Transverse colon (tissue), 4 donors: ENCODE results near the gene FBXL19. TPM values are rescaled to one million over a fixed set of nuclear protein-coding genes. Genes with fewer than 3 reads are reported as not detected.

Source experiments
- DNase-seq: peaks from one replicate; pipeline ENCODE4 v3.0.0-alpha.2; 2019
- H3K27ac ChIP-seq, 4 donors: fragments of 200-600 bp; sonication (generic); 2 replicates each; pipeline ENCODE4 v1.5.1; 2016 to 2018; ENCODE audit warnings: inconsistent platforms in 4 of 4
- H3K27me3 ChIP-seq: fragments of 200-600 bp; sonication (generic); 2 replicates; pipeline ENCODE4 v1.5.1; 2017; ENCODE audit warnings: inconsistent platforms
- H3K36me3 ChIP-seq, 4 donors: fragments of 200-600 bp; sonication (generic); 2 replicates each; pipeline ENCODE4 v1.5.1; 2017 to 2019; ENCODE audit warnings: inconsistent platforms in 4 of 4
- H3K4me1 ChIP-seq, 4 donors: fragments of 200-600 bp; sonication (generic); 2 replicates each; pipeline ENCODE4 v1.5.1; 2017 to 2020; ENCODE audit warnings: inconsistent platforms in 4 of 4
- H3K4me3 ChIP-seq, 4 donors: fragments of 200-600 bp; sonication (generic); 1 replicate in 1 of 4; 2 replicates in 3 of 4; pipeline versions ENCODE4 v1.5.1 to v1.6.1; 2017 to 2019; ENCODE audit warnings: inconsistent platforms in 4 of 4
- H3K9me3 ChIP-seq, 2 donors: fragments of 200-600 bp; sonication (generic); 2 replicates each; pipeline ENCODE4 v1.5.1; 2017 to 2019; ENCODE audit warnings: inconsistent platforms in 2 of 2
- EP300 ChIP-seq: sonication (generic); formaldehyde crosslinking; IDR thresholded peaks from one replicate; pipeline ENCODE4 v1.6.1; 2017; ENCODE audit warnings: antibody characterized with exemption, low read depth
- POLR2A ChIP-seq: fragments of 450-650 bp; IDR thresholded peaks from one replicate; pipeline ENCODE4 v1.6.1; 2016; ENCODE audit warnings: antibody characterized with exemption, mild to moderate bottlenecking, moderate library complexity
- POLR2AphosphoS5 ChIP-seq, 3 donors: sonication (generic); formaldehyde crosslinking; IDR thresholded peaks; one replicate each; pipeline ENCODE4 v1.6.1; 2016; ENCODE audit warnings: antibody characterized with exemption in 3 of 3
- WGBS, 2 donors: methylation state at CpG; one replicate each; pipeline ENCODE4 v1.1.5; 2018; ENCODE audit warnings: low coverage in 1 of 2; 5-methylcytosine and 5-hydroxymethylcytosine counted together
- in situ Hi-C, 4 donors: fragments of 200-750 bp; cut with MboI; loops; one replicate each; pipeline versions ENCODE4 v1.15.0 to v1.15.1; 2017; ENCODE audit warnings: low sequenced_read_pairs in 3 of 4, low pct_ligation_motif_present in 1 of 4, low pct_unique_long_range_greater_than_20kb in 1 of 4
- intact Hi-C: fragments of 100-400 bp; cut with DNase I; formaldehyde crosslinking; loops from one replicate; pipeline ENCODE4 v1.15.1; 2023; ENCODE audit warnings: low total_unique reads
- total RNA-seq, 4 donors: library from RNA; depleted of rRNA; stranded (reverse); fragments of >200 nt; gene quantifications; one replicate each; pipeline ENCODE4 v1.1.0, GENCODE V29; 2016
- TF ChIP-seq, protein P1 (sequence below), 5 experiments: fragments of 200-600 bp in 3 of 5; fragments of 450-650 bp in 2 of 5; sonication (generic) in 3 of 5; IDR thresholded peaks; 1 replicate in 2 of 5; 2 replicates in 3 of 5; pipeline ENCODE4 v1.5.1; 2016 to 2017; ENCODE audit warnings: antibody characterized with exemption in 5 of 5, inconsistent platforms in 3 of 5, mild to moderate bottlenecking in 2 of 5, moderate library complexity in 1 of 5

The FBXL19 gene
- total RNA-seq, 4 donors from 2014 or later: 19.3 to 45.3 (median 20.3) TPM

DNA sequence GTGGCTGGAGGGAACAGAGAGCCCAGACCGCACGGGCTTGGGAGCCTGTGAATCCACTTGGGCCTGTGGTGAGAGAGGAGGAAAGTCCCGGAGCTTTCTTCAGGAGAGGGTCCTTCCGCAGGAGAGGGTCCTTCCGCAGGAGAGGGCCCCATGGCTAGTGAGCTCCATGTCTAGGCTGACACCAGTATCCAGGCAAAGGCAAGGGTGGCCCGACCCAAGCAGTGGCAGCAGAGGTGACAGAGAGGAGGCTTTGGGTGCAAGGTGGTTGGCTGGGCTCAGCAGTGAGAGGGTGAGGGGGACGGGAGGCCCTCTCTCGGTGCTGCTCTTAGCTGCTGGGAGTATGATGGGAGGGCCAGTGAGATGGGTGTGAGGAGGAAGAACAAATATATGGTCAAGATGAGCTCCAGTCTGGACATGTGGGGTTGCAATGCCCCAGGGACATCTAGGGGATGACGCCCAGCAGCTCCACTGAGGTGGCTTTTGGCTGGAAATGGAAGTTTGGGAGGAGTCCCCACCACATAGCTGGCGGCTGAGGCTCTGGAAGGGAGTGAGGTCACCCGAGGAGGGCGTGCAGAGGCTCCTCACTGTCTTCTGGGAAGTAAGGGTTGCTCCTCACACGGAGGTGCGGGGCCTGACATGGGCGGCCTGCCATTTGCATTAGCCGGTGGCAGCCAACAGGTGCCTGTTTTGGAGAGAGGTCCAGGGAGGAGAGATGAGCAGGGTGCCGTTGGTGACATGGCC lies 59.3 kb downstream of the FBXL19 start:
- H3K27ac ChIP-seq: no peak overlapping the region
- intact Hi-C loops: no loop called here
- H3K36me3 ChIP-seq: peaks cover 0 to 17% (median 8%) of the 10 kb centered on the region in 4 donors
- no peaks in the 10 kb centered on the region for H3K27me3 ChIP-seq
- in situ Hi-C loops: loop anchor here (10.0 to 25.0 kb wide), 6 partner anchors 112 to 882 kb away; partner anchors contain the start of genes COX6A2 (in 2 of the 4), ZNF267 (in 2 of the 4), ZNF843 (in 2 of the 4) and ARMC5 (in 1 of the 4)
- H3K9me3 ChIP-seq: no peaks in the 10 kb centered on the region
- H3K4me3 ChIP-seq: no peak overlapping the region
- WGBS, 2 donors: 85 to 97% methylated on average over 6 to 17 of the region's 17 CpGs
- TF ChIP-seq POLR2A (no peak), POLR2AphosphoS5 (IDR thresholded peaks at IDR 0.05) (no peak), EP300 (no peak)
- TF ChIP-seq, protein P1, sequence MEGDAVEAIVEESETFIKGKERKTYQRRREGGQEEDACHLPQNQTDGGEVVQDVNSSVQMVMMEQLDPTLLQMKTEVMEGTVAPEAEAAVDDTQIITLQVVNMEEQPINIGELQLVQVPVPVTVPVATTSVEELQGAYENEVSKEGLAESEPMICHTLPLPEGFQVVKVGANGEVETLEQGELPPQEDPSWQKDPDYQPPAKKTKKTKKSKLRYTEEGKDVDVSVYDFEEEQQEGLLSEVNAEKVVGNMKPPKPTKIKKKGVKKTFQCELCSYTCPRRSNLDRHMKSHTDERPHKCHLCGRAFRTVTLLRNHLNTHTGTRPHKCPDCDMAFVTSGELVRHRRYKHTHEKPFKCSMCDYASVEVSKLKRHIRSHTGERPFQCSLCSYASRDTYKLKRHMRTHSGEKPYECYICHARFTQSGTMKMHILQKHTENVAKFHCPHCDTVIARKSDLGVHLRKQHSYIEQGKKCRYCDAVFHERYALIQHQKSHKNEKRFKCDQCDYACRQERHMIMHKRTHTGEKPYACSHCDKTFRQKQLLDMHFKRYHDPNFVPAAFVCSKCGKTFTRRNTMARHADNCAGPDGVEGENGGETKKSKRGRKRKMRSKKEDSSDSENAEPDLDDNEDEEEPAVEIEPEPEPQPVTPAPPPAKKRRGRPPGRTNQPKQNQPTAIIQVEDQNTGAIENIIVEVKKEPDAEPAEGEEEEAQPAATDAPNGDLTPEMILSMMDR (IDR thresholded peaks at IDR 0.05): no peak
- H3K4me1 ChIP-seq: peaks cover 9 to 12% (median 10%) of the 10 kb centered on the region in 4 donors
- DNase-seq: no peak

DNA sequence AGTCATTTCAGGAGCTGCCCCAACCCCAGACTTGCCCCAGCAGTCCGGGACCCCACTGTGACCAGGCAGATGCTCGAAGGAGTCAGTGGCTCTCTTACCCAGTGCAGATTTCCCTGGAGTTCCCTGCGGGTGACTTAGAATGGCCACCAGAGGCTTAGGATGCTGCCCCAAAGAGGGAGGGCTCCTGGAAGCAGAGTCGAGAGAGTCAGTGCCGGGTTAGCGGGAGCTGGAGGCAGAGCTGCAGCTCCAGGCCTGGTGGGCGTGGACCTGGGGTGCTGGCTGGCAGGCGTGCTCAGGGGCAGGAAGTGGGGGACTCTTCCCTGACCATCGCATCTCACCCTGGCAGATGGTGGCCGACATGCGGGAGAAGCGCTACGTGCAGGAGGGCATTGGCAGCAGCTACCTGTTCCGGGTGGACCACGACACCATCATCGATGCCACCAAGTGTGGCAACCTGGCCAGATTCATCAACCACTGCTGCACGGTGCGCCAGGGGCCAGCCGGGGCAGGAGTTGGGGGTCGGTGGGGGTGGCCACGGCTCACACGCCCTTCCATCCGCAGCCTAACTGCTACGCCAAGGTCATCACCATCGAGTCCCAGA lies 60.0 kb downstream of the FBXL19 start:
- H3K27ac ChIP-seq: no peak overlapping the region
- no peaks in the 10 kb centered on the region for H3K9me3 ChIP-seq
- H3K4me1 ChIP-seq: peaks cover 9 to 12% (median 10%) of the 10 kb centered on the region in 4 donors
- H3K36me3 ChIP-seq: peaks cover 0 to 17% (median 8%) of the 10 kb centered on the region in 4 donors
- intact Hi-C loops: no loop called here
- TF ChIP-seq POLR2AphosphoS5 (IDR thresholded peaks at IDR 0.05) (no peak), POLR2A (no peak), EP300 (no peak)
- TF ChIP-seq, protein P1 (IDR thresholded peaks at IDR 0.05): no peak
- no peaks in the 10 kb centered on the region for H3K27me3 ChIP-seq
- H3K4me3 ChIP-seq: no peak overlapping the region
- in situ Hi-C loops: loop anchor here (10.0 to 25.0 kb wide), 6 partner anchors 111 to 881 kb away; partner anchors contain the start of genes COX6A2 (in 2 of the 4), ZNF267 (in 2 of the 4), ZNF843 (in 2 of the 4) and ARMC5 (in 1 of the 4)
- 60 to 84% methylated on average over 1 to 24 of the region's 25 CpGs for WGBS, 2 donors
- no peak for DNase-seq

DNA sequence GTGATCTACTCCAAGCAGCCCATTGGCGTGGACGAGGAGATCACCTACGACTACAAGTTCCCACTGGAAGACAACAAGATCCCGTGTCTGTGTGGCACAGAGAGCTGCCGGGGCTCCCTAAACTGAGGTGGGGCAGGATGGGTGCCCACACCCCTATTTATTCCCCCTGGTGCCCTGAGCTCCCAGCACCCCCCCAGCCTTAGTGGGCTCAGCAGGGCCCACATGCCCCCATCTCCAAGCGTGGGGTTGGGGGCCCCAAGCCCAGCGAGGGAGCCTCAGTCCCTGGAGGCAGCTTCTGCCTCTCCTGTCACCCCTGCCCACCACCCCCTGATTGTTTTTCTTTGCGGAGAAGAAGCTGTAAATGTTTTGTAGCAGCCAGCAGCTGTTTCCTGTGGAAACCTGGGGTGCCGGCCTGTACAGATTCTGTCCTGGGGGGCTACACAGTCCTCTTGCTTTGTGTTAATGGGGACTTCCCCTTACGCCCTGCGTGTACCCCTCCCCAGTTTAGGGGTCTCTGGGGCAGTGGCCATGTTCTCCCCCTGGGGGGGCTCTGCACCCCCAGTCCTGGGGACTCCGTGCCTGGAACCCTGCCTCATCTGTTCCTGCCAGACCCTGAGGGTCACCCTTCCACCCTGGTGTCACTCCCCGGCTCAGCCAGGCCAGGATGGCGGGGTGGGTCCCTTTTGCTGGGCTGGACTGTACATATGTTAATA lies 60.7 kb downstream of the FBXL19 start:
- in situ Hi-C loops: loop anchor here (10.0 to 25.0 kb wide), 6 partner anchors 111 to 881 kb away; partner anchors contain the start of genes COX6A2 (in 2 of the 4), ZNF267 (in 2 of the 4), ZNF843 (in 2 of the 4) and ARMC5 (in 1 of the 4)
- Histone ChIP-seq H3K27me3 (no peaks in the 10 kb centered on the region), H3K9me3 (no peaks in the 10 kb centered on the region), H3K27ac (no peak overlapping the region), H3K4me1 (peaks cover 9 to 12% (median 10%) of the 10 kb centered on the region in 4 donors), H3K36me3 (peaks cover 0 to 17% (median 8%) of the 10 kb centered on the region in 4 donors), H3K4me3 (no peak overlapping the region)
- WGBS, 2 donors: 82 to 100% methylated on average over 1 to 14 of the region's 14 CpGs
- no peak for TF ChIP-seq EP300
- no peak for TF ChIP-seq POLR2A
- TF ChIP-seq, protein P1 (IDR thresholded peaks at IDR 0.05): no peak
- TF ChIP-seq POLR2AphosphoS5 (IDR thresholded peaks at IDR 0.05): no peak
- no peak for DNase-seq
- intact Hi-C loops: no loop called here
